NT2/D1 (cell line): ENCODE measurements around the gene FBXO33.

Experiments
- SUZ12 ChIP-seq: IDR thresholded peaks from 2 replicates; pipeline ENCODE4 v1.6.1; 2011; ENCODE audit not compliant: insufficient read length, insufficient read depth; ENCODE audit errors: extremely low read depth
- YY1 ChIP-seq: IDR thresholded peaks from 2 replicates; pipeline ENCODE4 v1.6.1; 2011; ENCODE audit not compliant: insufficient read length, insufficient read depth
- ZNF274 ChIP-seq: IDR thresholded peaks from 2 replicates; pipeline ENCODE4 v1.6.1; 2011; ENCODE audit warnings: mild to moderate bottlenecking, low read depth, low read length

DNA sequence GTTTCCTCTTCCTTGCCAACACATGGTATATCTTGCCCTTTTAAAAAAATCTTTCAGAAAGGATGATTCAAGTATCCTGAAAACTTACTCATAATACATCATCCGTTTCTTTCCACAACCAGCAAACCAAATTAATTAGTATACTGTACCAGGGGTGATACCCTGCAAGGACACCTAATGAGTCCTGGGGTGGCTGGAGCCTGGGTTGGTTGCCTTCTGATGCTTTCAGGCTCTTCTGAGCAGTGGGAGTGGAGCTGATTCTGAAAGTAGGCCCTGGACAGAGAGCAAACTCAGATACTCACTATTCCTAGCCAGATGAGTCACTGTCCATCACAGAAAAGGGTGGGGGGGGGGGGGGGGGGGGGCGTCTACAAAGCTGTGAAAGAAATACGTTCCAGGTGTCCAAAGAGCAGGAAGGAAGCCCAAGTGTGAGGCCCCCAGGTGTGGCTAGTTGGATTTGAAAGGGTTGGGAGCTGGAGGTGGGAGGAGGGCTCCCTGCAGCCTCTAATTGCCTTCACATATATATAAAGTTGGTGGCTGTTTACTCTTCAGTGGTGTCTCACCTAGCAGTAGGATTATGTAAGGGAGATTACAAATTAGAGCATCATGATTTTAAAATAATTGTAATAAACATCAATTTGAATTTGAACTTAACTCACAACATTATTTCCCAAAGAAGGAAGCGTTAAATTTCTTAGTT lies 36.5 kb downstream of the FBXO33 start:
- no peak for TF ChIP-seq YY1
- TF ChIP-seq ZNF274 = no peak
- no peak for TF ChIP-seq SUZ12
